ENCODE data around the gene CFAP157. TPM values are rescaled to one million over a fixed set of nuclear protein-coding genes. Genes with fewer than 3 reads are reported as not detected.

The CFAP157 gene
- not detected in 2 replicates for total RNA-seq

DNA sequence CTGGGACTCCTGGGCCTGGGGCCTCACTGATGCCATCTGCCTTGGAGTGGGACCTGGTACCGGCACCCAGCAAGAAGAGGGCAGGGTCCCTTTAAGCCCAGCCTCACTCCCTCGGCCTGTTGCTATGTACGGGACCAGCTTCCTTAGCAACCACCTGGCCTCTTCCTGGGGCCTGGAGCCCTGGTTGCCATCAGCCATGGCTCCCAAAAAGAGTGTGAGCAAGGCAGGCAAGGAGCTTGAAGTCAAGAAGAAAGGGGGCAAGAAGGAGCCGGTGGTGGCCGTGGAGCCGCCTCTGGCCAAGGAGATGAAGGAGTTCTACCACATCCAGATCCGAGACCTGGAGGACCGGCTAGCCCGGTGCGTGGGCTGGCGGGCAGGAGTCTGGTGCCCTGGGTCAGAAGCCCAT is at the start of gene CFAP157:
CFAP157 (plus strand) TSS at position 153 of the 406 bp plus-strand sequence; CDS start at position 197, 44 bp downstream.

DNA sequence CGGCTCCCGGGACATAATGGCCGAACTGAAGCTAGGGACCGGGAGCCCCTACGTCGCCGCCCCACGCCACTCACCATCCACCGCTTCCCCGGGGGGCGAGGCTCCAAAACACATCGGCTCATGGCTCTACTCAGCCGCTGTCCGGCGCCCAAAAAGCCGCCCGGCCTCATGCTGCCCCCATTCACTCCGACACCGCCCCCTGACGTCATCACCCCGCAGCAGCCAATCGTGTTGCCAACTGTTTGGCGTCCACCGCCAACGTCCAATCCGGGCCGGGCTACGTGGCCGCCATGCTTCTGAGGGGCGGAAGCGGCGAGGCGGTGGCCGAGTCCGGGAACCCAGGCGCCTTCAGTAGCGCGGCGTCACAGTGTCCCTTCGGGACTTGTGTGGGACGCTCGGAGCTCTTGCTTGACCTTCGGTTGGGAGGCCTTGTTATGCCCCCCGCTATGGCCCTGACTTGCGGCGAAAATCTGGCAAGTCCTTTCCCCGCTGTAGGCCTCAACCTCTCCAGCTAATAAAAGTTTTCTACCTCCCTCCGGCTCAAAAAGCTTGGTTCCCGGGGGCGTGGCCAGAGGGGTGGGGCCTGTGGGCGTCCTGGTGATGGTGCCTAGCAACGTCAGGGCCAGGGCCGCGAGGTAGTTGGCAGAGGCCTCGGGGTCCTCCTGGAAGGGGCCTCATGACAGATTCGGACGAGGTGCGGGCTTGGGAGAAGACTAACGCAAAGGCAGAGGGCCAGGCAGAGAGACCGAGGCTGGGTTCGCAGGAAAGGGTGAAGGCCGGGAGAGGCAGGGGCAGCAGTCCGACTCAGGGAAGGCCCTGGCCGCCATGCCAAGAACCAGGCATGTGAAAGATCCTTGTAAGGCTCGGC is 8.9 kb downstream of the CFAP157 start, which contains the start of the genes PTRH1 and TTC16:
PTRH1 (minus strand) TSS at position 194 of the 868 bp plus-strand sequence; CDS start at position 170, 24 bp downstream.
TTC16 (plus strand) TSS at position 610 of the 868 bp plus-strand sequence; CDS start at position 677, 67 bp downstream.

DNA sequence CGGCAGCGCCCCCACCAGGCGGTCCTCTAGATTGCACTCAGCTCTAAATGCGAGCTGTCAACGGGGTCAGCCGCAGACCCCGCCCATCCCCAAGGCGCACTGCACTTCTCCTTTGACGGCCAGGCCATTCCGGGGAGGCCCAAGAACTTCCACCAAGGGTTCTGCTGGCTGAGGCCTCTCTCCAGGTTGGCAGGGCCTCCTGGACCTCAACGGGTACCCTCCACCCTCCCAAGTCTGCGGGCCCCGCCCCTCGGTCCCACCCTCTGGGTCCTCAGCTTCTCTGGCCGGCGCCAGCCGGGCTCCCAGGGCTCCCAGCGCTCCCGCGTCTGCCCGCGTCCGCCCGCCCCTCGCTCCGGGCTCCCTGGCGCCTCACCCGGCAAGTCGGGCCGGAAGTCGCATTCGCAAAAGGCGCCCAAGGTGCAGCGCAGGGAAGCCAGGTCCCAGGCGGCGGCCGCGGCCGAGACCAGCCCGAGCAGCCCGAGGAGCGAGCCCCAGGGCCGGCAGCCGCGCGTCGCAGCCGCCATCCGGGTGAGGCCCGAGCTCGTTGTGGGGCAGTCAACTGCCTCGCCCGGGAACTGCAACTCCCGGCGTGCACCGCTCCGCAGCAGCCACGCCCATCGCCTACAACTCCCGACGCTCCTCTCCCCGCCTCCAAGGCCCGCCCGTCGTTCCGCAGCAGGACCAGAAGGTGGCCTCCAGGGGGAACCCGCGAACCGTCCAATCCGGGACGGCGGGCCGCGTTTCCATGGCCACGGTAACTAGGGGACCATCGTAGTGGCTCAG is 28.1 kb downstream of the CFAP157 start, which contains the start of gene TOR2A:
TOR2A (minus strand) TSS at position 548 of the 783 bp plus-strand sequence; CDS start at position 524, 24 bp downstream.

Other genes starting within 250 kb of the CFAP157 start
- 48.8 and 49.9 TPM in 2 replicates for gene STXBP1, start 94.7 kb upstream of the CFAP157 start, total RNA-seq
- gene PTRH1, start 8.7 kb downstream of the CFAP157 start, total RNA-seq: 40.9 and 81.9 TPM in 2 replicates
- gene TTC16, start 9.1 kb downstream of the CFAP157 start, total RNA-seq: not detected in 2 replicates
- 19.5 and 19.6 TPM in 2 replicates for gene TOR2A, start 28.3 kb downstream of the CFAP157 start, total RNA-seq
- gene SH2D3C, start 71.7 kb downstream of the CFAP157 start, total RNA-seq: 70.7 and 86.0 TPM in 2 replicates
- 82.7 and 84.3 TPM in 2 replicates for gene CDK9, start 79.0 kb downstream of the CFAP157 start, total RNA-seq
- gene FPGS, start 95.9 kb downstream of the CFAP157 start, total RNA-seq: 71.7 and 75.6 TPM in 2 replicates
- gene ENG, start 147.7 kb downstream of the CFAP157 start, total RNA-seq: 378 and 433 TPM in 2 replicates
- 55.0 and 101 TPM in 2 replicates for gene AK1, start 170.7 kb downstream of the CFAP157 start, total RNA-seq
- 29.6 and 37.4 TPM in 2 replicates for gene ST6GALNAC6, start 192.6 kb downstream of the CFAP157 start, total RNA-seq
- gene ST6GALNAC4, start 210.1 kb downstream of the CFAP157 start, total RNA-seq: 73.9 and 82.3 TPM in 2 replicates
- gene PIP5KL1, start 223.8 kb downstream of the CFAP157 start, total RNA-seq: 0.34 and 1.3 TPM in 2 replicates
- gene DPM2, start 230.9 kb downstream of the CFAP157 start, total RNA-seq: 20.5 and 23.8 TPM in 2 replicates